GM12878 (cell line): ENCODE data around the gene DAGLA. TPM values are rescaled to one million over a fixed set of nuclear protein-coding genes. Genes with fewer than 3 reads are reported as not detected.

ENCODE experiments used
- ATAC-seq: fragments of 200-7000 bp; cut with Tn5 transposase; 3 replicates; pipeline ENCODE4 v1.9.1; 2020; ENCODE audit warnings: mild to moderate bottlenecking, moderate library complexity
- BruUV-seq: library from RNA; stranded (reverse); fragments of 400-500 nt; replicated peaks from 2 replicates; lab custom pipeline; 2021; lab: Mats Ljungman, UMichigan
- CTCF ChIA-PET: fragments of 300-600 bp; sonication (Branson Sonifier 250); formaldehyde crosslinking; extraction: SDS; loops from one replicate; lab custom pipeline; 2021; ENCODE audit warnings: inconsistent platforms; lab: Yijun Ruan, JAX
- POLR2A ChIA-PET: fragments of 350-600 bp; formaldehyde crosslinking; extraction: SDS; loops from one replicate; lab custom pipeline; 2021; ENCODE audit warnings: inconsistent platforms; lab: Charles Lee
- RAD21 ChIA-PET: fragments of 300-600 bp; sonication (Branson Sonifier 250); formaldehyde crosslinking; loops from one replicate; lab custom pipeline; 2023; ENCODE audit warnings: antibody characterized with exemption; ENCODE audit not compliant: unreplicated experiment; lab: Charles Lee
- SMC1A ChIA-PET: fragments of 300-600 bp; sonication (Branson Sonifier 250); formaldehyde crosslinking; loops from one replicate; lab custom pipeline; 2023; ENCODE audit not compliant: unreplicated experiment, uncharacterized antibody; lab: Charles Lee
- DNase-seq: peaks from one replicate; pipeline ENCODE4 v3.0.0-alpha.2; 2011; ENCODE audit warnings: low read depth, low spot score
- FAIRE-seq: peaks from 3 replicates; lab custom pipeline; 2011; peaks lifted over from hg19 to GRCh38; lab: Jason Lieb, UNC
- H2AFZ ChIP-seq: 2 replicates; pipeline ENCODE4 v1.6.0; 2011; ENCODE audit warnings: low read depth, low read length, control low read depth; ENCODE audit not compliant: control insufficient read depth
- H3K27ac ChIP-seq: 2 replicates; pipeline ENCODE4 v1.5.1; 2011; ENCODE audit warnings: control low read depth; ENCODE audit not compliant: control insufficient read depth, insufficient read depth
- H3K27me3 ChIP-seq, 2 experiments: replicated peaks in 1 of 2; 2 replicates each; pipeline versions ENCODE4 v1.6.0 to v1.6.1; 2011; ENCODE audit warnings: low read length in 1 of 2; ENCODE audit not compliant: control insufficient read depth in 2 of 2, insufficient read depth in 2 of 2
- H3K36me3 ChIP-seq, 2 experiments: 2 replicates each; pipeline ENCODE4 v1.5.1; 2011; ENCODE audit warnings: low read length in 1 of 2; ENCODE audit not compliant: control insufficient read depth in 2 of 2, insufficient read depth in 2 of 2
- H3K4me1 ChIP-seq: 2 replicates; pipeline ENCODE4 v1.6.1; 2011; ENCODE audit warnings: mild to moderate bottlenecking, low read length, moderate library complexity, mixed read lengths; ENCODE audit not compliant: control insufficient read depth, insufficient read depth
- H3K4me2 ChIP-seq: 2 replicates; pipeline ENCODE4 v1.6.0; 2011; ENCODE audit warnings: control low read depth; ENCODE audit not compliant: control insufficient read depth, insufficient read depth
- H3K4me3 ChIP-seq: fragments of 200-600 bp; sonication (generic); 2 replicates; pipeline ENCODE4 v1.5.1; 2016
- H3K79me2 ChIP-seq: 2 replicates; pipeline ENCODE4 v1.6.0; 2011; ENCODE audit warnings: low read length; ENCODE audit not compliant: control insufficient read depth, insufficient read depth
- H3K9ac ChIP-seq: 2 replicates; pipeline ENCODE4 v1.8.0; 2011; ENCODE audit warnings: low read length, control low read depth, mixed read lengths; ENCODE audit not compliant: control insufficient read depth, insufficient read depth
- H3K9me3 ChIP-seq: replicated peaks from 3 replicates; pipeline ENCODE4 v1.5.1; 2011; ENCODE audit warnings: mild to moderate bottlenecking, low read length; ENCODE audit not compliant: control insufficient read depth, insufficient read depth
- H4K20me1 ChIP-seq: 2 replicates; pipeline ENCODE4 v1.6.0; 2011; ENCODE audit not compliant: control insufficient read depth, insufficient read depth
- CEBPZ ChIP-seq: fragments of 150-350 bp; IDR thresholded peaks from 2 replicates; pipeline ENCODE4 v1.6.1; 2016; ENCODE audit warnings: low read depth, low read length
- GABPA ChIP-seq: IDR thresholded peaks from 2 replicates; pipeline ENCODE4 v1.6.1; 2014; ENCODE audit warnings: antibody characterized with exemption, low read depth, mild to moderate bottlenecking, inconsistent platforms
- MEF2A ChIP-seq: IDR thresholded peaks from 2 replicates; pipeline ENCODE4 v1.6.1; 2011; ENCODE audit warnings: low read depth, mild to moderate bottlenecking, low read length, moderate library complexity; ENCODE audit not compliant: insufficient read depth
- MYC ChIP-seq: IDR thresholded peaks from 2 replicates; pipeline ENCODE4 v1.6.1; 2011; ENCODE audit warnings: mild to moderate bottlenecking, low read length, moderate library complexity, inconsistent platforms; ENCODE audit not compliant: insufficient read depth, insufficient replicate concordance, insufficient read length, severe bottlenecking
- NFYA ChIP-seq: IDR thresholded peaks from 2 replicates; pipeline ENCODE4 v1.6.1; 2011; ENCODE audit warnings: low read depth, mild to moderate bottlenecking, low read length, improper control_type of control experiment, borderline replicate concordance
- NRF1 ChIP-seq: conservative IDR thresholded peaks from 2 replicates; pipeline ENCODE4 v1.6.1; 2011; ENCODE audit warnings: mild to moderate bottlenecking, low read depth, low read length, improper control_type of control experiment
- SMC3 ChIP-seq: IDR thresholded peaks from 2 replicates; pipeline ENCODE4 v1.6.1; 2011; ENCODE audit warnings: low read length, improper control_type of control experiment, borderline replicate concordance
- SUPT20H ChIP-seq: IDR thresholded peaks from 2 replicates; pipeline ENCODE4 v1.6.1; 2011; ENCODE audit warnings: low read depth, mild to moderate bottlenecking, low read length, moderate library complexity, borderline replicate concordance; ENCODE audit not compliant: control insufficient read depth
- ZBED1 ChIP-seq: IDR thresholded peaks from 2 replicates; pipeline ENCODE4 v1.6.1; 2016; ENCODE audit warnings: borderline replicate concordance
- WGBS: methylation state at CpG from one replicate; pipeline ENCODE4 v1.1.6; 2016; ENCODE audit warnings: low lambda C conversion rate; ENCODE audit not compliant: insufficient replicate concordance, insufficient coverage; ENCODE audit errors: missing lambda C conversion rate; 5-methylcytosine and 5-hydroxymethylcytosine counted together
- in situ Hi-C: fragments of 300-500 bp; cut with MboI; formaldehyde crosslinking; loops from 9 replicates; pipeline ENCODE4 v1.14.3; 2018; ENCODE audit warnings: mixed read lengths
- intact Hi-C: fragments of 100-400 bp; cut with micrococcal nuclease; formaldehyde crosslinking; loops from one replicate; pipeline ENCODE4 v1.14.2; 2022; ENCODE audit not compliant: unreplicated experiment
- polyA plus RNA-seq, 11 experiments: library from polyadenylated mRNA; depleted of rRNA in 4 of 11; unstranded in 6 of 11; stranded (reverse) in 5 of 11; fragments of >200 nt; fragmentation: Nextera tagmentation in 4 of 11; fragmentation: Illumina TruSeq in 1 of 11; extraction: Ambion mirVana in 4 of 11; extraction: Trizol in 1 of 11; gene quantifications; 1 replicate in 1 of 11; 2 replicates in 10 of 11; pipeline versions ENCODE4 v1.2.1 to v1.2.3, GENCODE V29; 2011 to 2016; ENCODE audit warnings: inconsistent platforms in 2 of 11, missing spikeins in 2 of 11, low read depth in 1 of 11
- total RNA-seq, 4 experiments: library from RNA; depleted of rRNA in 3 of 4; stranded (reverse); fragments of >200 nt in 3 of 4; fragmentation: Illumina TruSeq in 1 of 4; extraction: Trizol in 1 of 4; gene quantifications; 2 replicates each; pipeline versions ENCODE4 v1.2.1 to v1.2.3, GENCODE V29; 2013 to 2021

The DAGLA gene
- total and polyA plus RNA-seq, 10 of the 15 experiments (the other 5 are each of a cell fraction or from before 2014, with no cell fraction given) = 0.05 TPM; not detected in 9

GRCh38 chr11:61666684-61667297 is 13.4 kb upstream of the DAGLA start (continued):
- TF ChIP-seq CEBPZ = no peak
- no peak for TF ChIP-seq ZBED1
- TF ChIP-seq NFYA = no peak
- no peak for TF ChIP-seq MEF2A
- no peak for TF ChIP-seq SMC3
- no peak for TF ChIP-seq MYC
- TF ChIP-seq, all 136 proteins: peak for 0

- no peaks in the 10 kb centered on the region for H4K20me1 ChIP-seq
- intact Hi-C loops (no loop called here), in situ Hi-C loops (no loop called here)
- H3K9ac ChIP-seq = no peak overlapping the region
- CTCF ChIA-PET = interaction anchor here (0.6 to 1.3 kb wide), 2 partner anchors 66 to 195 kb away, joined by 3 to 5 read pairs; no protein-coding TSS in a partner anchor
- H3K27me3 ChIP-seq = peaks cover 3% of the 10 kb centered on the region in 2 experiments; a peak in 2 of 4 replicates
- SMC1A ChIA-PET = no interaction called here
- POLR2A ChIA-PET = no interaction called here
- no peaks in the 10 kb centered on the region for H3K36me3 ChIP-seq
- H3K4me2 ChIP-seq = no peak overlapping the region
- RAD21 ChIA-PET = interaction anchor here (0.6 kb wide), 1 partner anchor 521 kb away, joined by 4 read pairs; no protein-coding TSS in a partner anchor
- H3K27ac ChIP-seq = no peak overlapping the region
- H3K4me1 ChIP-seq = no peaks in the 10 kb centered on the region
- FAIRE-seq (no peak), DNase-seq (no peak), ATAC-seq (no peak)
- BruUV-seq = no TSS peak
- no peaks in the 10 kb centered on the region for H3K9me3 ChIP-seq
- WGBS = 32% methylated on average over 6 of the region's 6 CpGs
- no peak overlapping the region for H3K4me3 ChIP-seq
- no peak overlapping the region for H2AFZ ChIP-seq
- no peaks in the 10 kb centered on the region for H3K79me2 ChIP-seq
- TF ChIP-seq NRF1 (no peak), SUPT20H (no peak), GABPA (no peak)
Observed at GRCh38 chr11:61667684-61668305, 12.4 kb upstream of the DAGLA start.
